ENCODE measurements around the gene TTC24. TPM values are rescaled to one million over a fixed set of nuclear protein-coding genes. Genes with fewer than 3 reads are reported as not detected.
A peak's percentile ranks its signal among the peaks of the same experiment; 100 is the strongest.

TTC24 gene
- total and polyA plus RNA-seq, 3 experiments from 2014 or later = 2.3 to 7.4 (median 7.3) TPM

- no peaks in the 10 kb centered on the region for H3K9me3 ChIP-seq (ENCODE audit: low read length)
- H3K4me3 Mint-ChIP-seq = no peak overlapping the region
- H3K4me3 ChIP-seq (ENCODE audit: low read length) = no peak overlapping the region
- no peak for DNase-seq
- H3K27me3 Mint-ChIP-seq = no peaks in the 10 kb centered on the region
- peaks cover 0 to 3% (median 0%) of the 10 kb centered on the region in 3 donors for H3K36me3 Mint-ChIP-seq
- ChIA-PET POLR2A (no interaction called here), CTCF (interaction anchor here (1.1 to 1.3 kb wide), 2 partner anchors 54 to 62 kb away, joined by 3 to 4 read pairs; no protein-coding TSS in a partner anchor)
- H3K36me3 ChIP-seq (ENCODE audit: insufficient read depth, low read length) = no peaks in the 10 kb centered on the region
- no peaks in the 10 kb centered on the region for H3K27me3 ChIP-seq (ENCODE audit: insufficient read depth, low read length, poor library complexity, severe bottlenecking)
- H3K4me1 Mint-ChIP-seq = peaks cover 2 to 5% (median 4%) of the 10 kb centered on the region in 3 donors
- H3K9me3 Mint-ChIP-seq = no peaks in the 10 kb centered on the region
- no peak overlapping the region for H3K27ac ChIP-seq (ENCODE audit: low read depth, low read length)
- H3K4me1 ChIP-seq (ENCODE audit: insufficient read depth, low read length) = no peaks in the 10 kb centered on the region
- H3K27ac Mint-ChIP-seq = peak overlapping the region in 3 of 8 donors; percentile 1 to 51 (median 10)
These were observed 23.8 kb upstream of the TTC24 start for GRCh38 chr1:156555715-156556114.

GRCh38 chr1:156556354-156556753 is 23.2 kb upstream of the TTC24 start:
- ChIA-PET POLR2A (no interaction called here), CTCF (interaction anchor here (1.3 kb wide), 1 partner anchor 63 kb away, joined by 4 read pairs; no protein-coding TSS in a partner anchor)
- Histone ChIP-seq H3K36me3 (ENCODE audit: insufficient read depth, low read length) (no peaks in the 10 kb centered on the region), H3K4me1 (ENCODE audit: insufficient read depth, low read length) (no peaks in the 10 kb centered on the region), H3K27me3 (ENCODE audit: insufficient read depth, low read length, poor library complexity, severe bottlenecking) (no peaks in the 10 kb centered on the region), H3K4me3 (ENCODE audit: low read length) (no peak overlapping the region), H3K9me3 (ENCODE audit: low read length) (no peaks in the 10 kb centered on the region), H3K27ac (ENCODE audit: low read depth, low read length) (no peak overlapping the region)
- no peak for DNase-seq
- no peak overlapping the region for H3K4me3 Mint-ChIP-seq
- H3K36me3 Mint-ChIP-seq = peaks cover 0 to 3% (median 0%) of the 10 kb centered on the region in 3 donors
- H3K9me3 Mint-ChIP-seq = no peaks in the 10 kb centered on the region
- H3K27me3 Mint-ChIP-seq = no peaks in the 10 kb centered on the region
- H3K27ac Mint-ChIP-seq = peak overlapping the region in 1 of 8 donors; percentile 10
- H3K4me1 Mint-ChIP-seq = peaks cover 2 to 5% (median 4%) of the 10 kb centered on the region in 3 donors

GRCh38 chr1:156559086-156559796 is 20.3 kb upstream of the TTC24 start:
- no peaks in the 10 kb centered on the region for H3K9me3 Mint-ChIP-seq
- H3K36me3 Mint-ChIP-seq = no peaks in the 10 kb centered on the region
- Histone ChIP-seq H3K4me1 (ENCODE audit: insufficient read depth, low read length) (no peaks in the 10 kb centered on the region), H3K4me3 (ENCODE audit: low read length) (no peak overlapping the region), H3K36me3 (ENCODE audit: insufficient read depth, low read length) (no peaks in the 10 kb centered on the region), H3K27ac (ENCODE audit: low read depth, low read length) (no peak overlapping the region), H3K9me3 (ENCODE audit: low read length) (no peaks in the 10 kb centered on the region), H3K27me3 (ENCODE audit: insufficient read depth, low read length, poor library complexity, severe bottlenecking) (no peaks in the 10 kb centered on the region)
- CTCF ChIA-PET = no interaction called here
- peak overlapping the region in 1 of 8 donors; percentile 56 for H3K27ac Mint-ChIP-seq
- no peaks in the 10 kb centered on the region for H3K4me1 Mint-ChIP-seq
- H3K27me3 Mint-ChIP-seq = no peaks in the 10 kb centered on the region
- no peak for DNase-seq
- POLR2A ChIA-PET = no interaction called here
- H3K4me3 Mint-ChIP-seq = no peak overlapping the region

GRCh38 chr1:156559797-156560385 is 19.6 kb upstream of the TTC24 start:
- DNase-seq = no peak
- Histone ChIP-seq H3K4me3 (ENCODE audit: low read length) (no peak overlapping the region), H3K4me1 (ENCODE audit: insufficient read depth, low read length) (no peaks in the 10 kb centered on the region), H3K9me3 (ENCODE audit: low read length) (no peaks in the 10 kb centered on the region), H3K27me3 (ENCODE audit: insufficient read depth, low read length, poor library complexity, severe bottlenecking) (no peaks in the 10 kb centered on the region), H3K27ac (ENCODE audit: low read depth, low read length) (no peak overlapping the region), H3K36me3 (ENCODE audit: insufficient read depth, low read length) (no peaks in the 10 kb centered on the region)
- Mint-ChIP-seq H3K27me3 (no peaks in the 10 kb centered on the region), H3K4me3 (no peak overlapping the region), H3K9me3 (no peaks in the 10 kb centered on the region), H3K36me3 (no peaks in the 10 kb centered on the region), H3K27ac (peak overlapping the region in 1 of 8 donors; percentile 56), H3K4me1 (no peaks in the 10 kb centered on the region)
- POLR2A ChIA-PET = no interaction called here
- CTCF ChIA-PET = no interaction called here

- H3K4me1 Mint-ChIP-seq = no peaks in the 10 kb centered on the region
- Histone ChIP-seq H3K4me3 (ENCODE audit: low read length) (no peak overlapping the region), H3K27ac (ENCODE audit: low read depth, low read length) (no peak overlapping the region), H3K36me3 (ENCODE audit: insufficient read depth, low read length) (no peaks in the 10 kb centered on the region), H3K9me3 (ENCODE audit: low read length) (no peaks in the 10 kb centered on the region), H3K27me3 (ENCODE audit: insufficient read depth, low read length, poor library complexity, severe bottlenecking) (no peaks in the 10 kb centered on the region), H3K4me1 (ENCODE audit: insufficient read depth, low read length) (no peaks in the 10 kb centered on the region)
- ChIA-PET CTCF (no interaction called here), POLR2A (interaction anchor here (0.9 kb wide), 1 partner anchor 56 kb away, joined by 3 read pairs; no protein-coding TSS in a partner anchor)
- H3K4me3 Mint-ChIP-seq = no peak overlapping the region
- no peaks in the 10 kb centered on the region for H3K36me3 Mint-ChIP-seq
- H3K9me3 Mint-ChIP-seq = no peaks in the 10 kb centered on the region
- H3K27ac Mint-ChIP-seq = no peak overlapping the region
- H3K27me3 Mint-ChIP-seq = no peaks in the 10 kb centered on the region
- DNase-seq = no peak
These were observed 18.8 kb upstream of the TTC24 start for GRCh38 chr1:156560585-156561163.

- no peaks in the 10 kb centered on the region for H3K4me1 Mint-ChIP-seq
- H3K27ac Mint-ChIP-seq = peak overlapping the region in 1 of 8 donors; percentile 37
- H3K4me3 ChIP-seq (ENCODE audit: low read length) = no peak overlapping the region
- H3K9me3 ChIP-seq (ENCODE audit: low read length) = no peaks in the 10 kb centered on the region
- ChIA-PET CTCF (no interaction called here), POLR2A (no interaction called here)
- no peaks in the 10 kb centered on the region for H3K36me3 ChIP-seq (ENCODE audit: insufficient read depth, low read length)
- no peak for DNase-seq
- no peak overlapping the region for H3K4me3 Mint-ChIP-seq
- H3K27me3 ChIP-seq (ENCODE audit: insufficient read depth, low read length, poor library complexity, severe bottlenecking) = no peaks in the 10 kb centered on the region
- no peaks in the 10 kb centered on the region for H3K27me3 Mint-ChIP-seq
- H3K4me1 ChIP-seq (ENCODE audit: insufficient read depth, low read length) = no peaks in the 10 kb centered on the region
- H3K9me3 Mint-ChIP-seq = no peaks in the 10 kb centered on the region
- H3K36me3 Mint-ChIP-seq = no peaks in the 10 kb centered on the region
- H3K27ac ChIP-seq (ENCODE audit: low read depth, low read length) = no peak overlapping the region
These were observed 14.0 kb upstream of the TTC24 start for GRCh38 chr1:156565519-156565918.

GRCh38 chr1:156566436-156566835 is 13.1 kb upstream of the TTC24 start:
- H3K27ac Mint-ChIP-seq = no peak overlapping the region
- ChIA-PET CTCF (interaction anchor here (1.0 kb wide), 1 partner anchor 12 kb away, joined by 3 read pairs; no protein-coding TSS in a partner anchor), POLR2A (no interaction called here)
- Histone ChIP-seq H3K36me3 (ENCODE audit: insufficient read depth, low read length) (no peaks in the 10 kb centered on the region), H3K27ac (ENCODE audit: low read depth, low read length) (no peak overlapping the region), H3K4me3 (ENCODE audit: low read length) (no peak overlapping the region), H3K9me3 (ENCODE audit: low read length) (no peaks in the 10 kb centered on the region), H3K4me1 (ENCODE audit: insufficient read depth, low read length) (no peaks in the 10 kb centered on the region), H3K27me3 (ENCODE audit: insufficient read depth, low read length, poor library complexity, severe bottlenecking) (no peaks in the 10 kb centered on the region)
- peaks cover 5 to 9% of the 10 kb centered on the region in 2 donors for H3K27me3 Mint-ChIP-seq
- H3K4me3 Mint-ChIP-seq = no peak overlapping the region
- no peak for DNase-seq
- no peaks in the 10 kb centered on the region for H3K9me3 Mint-ChIP-seq
- peaks cover 0 to 3% (median 0%) of the 10 kb centered on the region in 3 donors for H3K4me1 Mint-ChIP-seq
- H3K36me3 Mint-ChIP-seq = no peaks in the 10 kb centered on the region

GRCh38 chr1:156571261-156571852 is 8.2 kb upstream of the TTC24 start:
- DNase-seq = no peak
- POLR2A ChIA-PET = no interaction called here
- peaks cover 17 to 42% of the 10 kb centered on the region in 2 donors for H3K27me3 Mint-ChIP-seq
- Histone ChIP-seq H3K27ac (ENCODE audit: low read depth, low read length) (peak overlapping the region; percentile 55), H3K4me3 (ENCODE audit: low read length) (no peak overlapping the region), H3K4me1 (ENCODE audit: insufficient read depth, low read length) (peaks cover 6% of the 10 kb centered on the region), H3K9me3 (ENCODE audit: low read length) (no peaks in the 10 kb centered on the region), H3K27me3 (ENCODE audit: insufficient read depth, low read length, poor library complexity, severe bottlenecking) (peaks cover 13% of the 10 kb centered on the region), H3K36me3 (ENCODE audit: insufficient read depth, low read length) (no peaks in the 10 kb centered on the region)
- no peak overlapping the region for H3K27ac Mint-ChIP-seq
- H3K36me3 Mint-ChIP-seq = no peaks in the 10 kb centered on the region
- H3K9me3 Mint-ChIP-seq = no peaks in the 10 kb centered on the region
- peaks cover 8 to 15% (median 13%) of the 10 kb centered on the region in 3 donors for H3K4me1 Mint-ChIP-seq
- H3K4me3 Mint-ChIP-seq = peak overlapping the region in 1 of 7 donors; percentile 16
- CTCF ChIA-PET = interaction anchor here (0.9 to 1.7 kb wide), 4 partner anchors 8 to 186 kb away, joined by 3 to 4 read pairs (median 4); partner anchors contain the start of gene TTC24

Measured in CD8-positive, alpha-beta memory T cell (primary cell).